ENCODE data around the gene ARID2. TPM values are rescaled to one million over a fixed set of nuclear protein-coding genes. Genes with fewer than 3 reads are reported as not detected.

Gene ARID2
- total and polyA plus RNA-seq, 4 donors: 1.8 to 17.8 (median 13.2) TPM

- TF ChIP-seq ATF3 (IDR thresholded peaks at IDR 0.05) (no peak), EGR1 (IDR thresholded peaks at IDR 0.05; ENCODE audit: low read depth in 2 of 2) (no peak)
Observed at GRCh38 chr12:45872446-45872845, 142.9 kb downstream of the ARID2 start (continued).

GRCh38 chr12:45877069-45877468, 147.6 kb downstream of the ARID2 start:
- no peak overlapping the region for H3K27ac ChIP-seq (ENCODE audit: low read depth in 1 of 2, low read length in 2 of 2)
- no peak overlapping the region for H3K4me3 ChIP-seq (ENCODE audit: low read depth in 1 of 3, low read length in 3 of 3)
- no peaks in the 10 kb centered on the region for H3K9me3 ChIP-seq (ENCODE audit: control insufficient read depth in 4 of 4, low read length in 3 of 4)
- no peak for DNase-seq (ENCODE audit: low spot score)
- H3K4me1 ChIP-seq (ENCODE audit: control insufficient read depth in 4 of 4, insufficient read depth in 4 of 4, low read length in 3 of 4): no peaks in the 10 kb centered on the region
- peaks cover 5 to 11% (median 9%) of the 10 kb centered on the region in 4 donors for H3K36me3 ChIP-seq (ENCODE audit: control insufficient read depth in 4 of 4, insufficient read depth in 3 of 4, low read depth in 1 of 4, low read length in 3 of 4)
- TF ChIP-seq HNF4A (conservative IDR thresholded peaks at IDR 0.05) (no peak), EGR1 (IDR thresholded peaks at IDR 0.05; ENCODE audit: low read depth in 2 of 2) (no peak), NR2F2 (IDR thresholded peaks at IDR 0.05) (no peak), REST (IDR thresholded peaks at IDR 0.05) (no peak), ATF3 (IDR thresholded peaks at IDR 0.05) (no peak), YY1 (IDR thresholded peaks at IDR 0.05) (no peak), JUND (IDR thresholded peaks at IDR 0.05) (no peak), SP1 (IDR thresholded peaks at IDR 0.05) (no peak), FOXA2 (IDR thresholded peaks at IDR 0.05) (no peak)
- no peaks in the 10 kb centered on the region for H3K27me3 ChIP-seq (ENCODE audit: control insufficient read depth in 4 of 4, insufficient read depth in 4 of 4, low read length in 3 of 4)
- no peak overlapping the region for H3K9ac ChIP-seq (ENCODE audit: low read depth in 1 of 2, low read length in 2 of 2)
- WGBS: 97% methylated on average over 5 of the region's 5 CpGs

GRCh38 chr12:45878630-45879255, 149.2 kb downstream of the ARID2 start:
- TF ChIP-seq NR2F2 (IDR thresholded peaks at IDR 0.05) (no peak), GABPA (IDR thresholded peaks at IDR 0.05 in 1 of 2, conservative IDR thresholded peaks at IDR 0.05 in 1 of 2) (no peak), FOXA2 (IDR thresholded peaks at IDR 0.05) (no peak), TAF1 (conservative IDR thresholded peaks at IDR 0.05) (no peak), RXRA (IDR thresholded peaks at IDR 0.05) (no peak), MAX (IDR thresholded peaks at IDR 0.05) (no peak), EGR1 (IDR thresholded peaks at IDR 0.05; ENCODE audit: low read depth in 2 of 2) (no peak), HNF4G (IDR thresholded peaks at IDR 0.05) (no peak)
- no peaks in the 10 kb centered on the region for H3K27me3 ChIP-seq (ENCODE audit: control insufficient read depth in 4 of 4, insufficient read depth in 4 of 4, low read length in 3 of 4)
- WGBS: 67% methylated on average over 8 of the region's 8 CpGs

More at GRCh38 chr12:45878630-45879255, 149.2 kb downstream of the ARID2 start:
- H3K36me3 ChIP-seq (ENCODE audit: control insufficient read depth in 4 of 4, insufficient read depth in 3 of 4, low read depth in 1 of 4, low read length in 3 of 4): peaks cover 0 to 6% (median 4%) of the 10 kb centered on the region in 4 donors
- H3K9me3 ChIP-seq (ENCODE audit: control insufficient read depth in 4 of 4, low read length in 3 of 4): no peaks in the 10 kb centered on the region
- no peaks in the 10 kb centered on the region for H3K4me1 ChIP-seq (ENCODE audit: control insufficient read depth in 4 of 4, insufficient read depth in 4 of 4, low read length in 3 of 4)
- H3K9ac ChIP-seq (ENCODE audit: low read depth in 1 of 2, low read length in 2 of 2): no peak overlapping the region
- H3K4me3 ChIP-seq (ENCODE audit: low read depth in 1 of 3, low read length in 3 of 3): no peak overlapping the region
- DNase-seq (ENCODE audit: low spot score): no peak
- no peak overlapping the region for H3K27ac ChIP-seq (ENCODE audit: low read depth in 1 of 2, low read length in 2 of 2)
